Measurements from ENCODE around the gene GNA14. TPM values are rescaled to one million over a fixed set of nuclear protein-coding genes. Genes with fewer than 3 reads are reported as not detected.

GNA14 gene
- polyA plus RNA-seq, 1 donor from 2014 or later, result 0.40 TPM

DNA sequence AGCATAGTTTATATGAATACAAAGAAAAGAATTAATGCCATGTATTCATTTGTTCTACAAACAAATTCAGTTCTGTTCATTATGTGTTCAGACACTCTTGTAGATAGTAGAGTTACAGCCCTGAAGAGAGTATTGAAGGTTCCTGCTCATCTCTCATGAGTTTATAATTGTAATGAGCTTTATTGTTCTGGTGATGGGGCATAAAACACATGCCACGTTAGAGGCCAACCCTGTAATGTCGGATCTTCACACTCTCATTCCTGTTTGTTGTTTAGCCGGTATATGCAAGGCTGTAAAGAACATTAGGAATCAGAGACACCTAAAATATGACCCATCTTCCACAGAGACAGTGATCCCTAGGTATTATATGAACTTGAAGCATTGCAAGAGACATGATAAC is 256.3 kb downstream of the GNA14 start:
- Histone ChIP-seq H2AFZ (ENCODE audit: low read depth, low read length) (no peak overlapping the region), H3K4me3 (ENCODE audit: low read length) (no peak overlapping the region)
- TF ChIP-seq POLR2AphosphoS5 (IDR thresholded peaks at IDR 0.05) (no peak), RAD21 (conservative IDR thresholded peaks at IDR 0.05) (no peak), TAF1 (IDR thresholded peaks at IDR 0.05; ENCODE audit: low read depth) (no peak), SMC3 (conservative IDR thresholded peaks at IDR 0.05; ENCODE audit: poor library complexity) (no peak), MXI1 (conservative IDR thresholded peaks at IDR 0.05; ENCODE audit: poor library complexity, severe bottlenecking) (no peak), EZH2 (IDR thresholded peaks at IDR 0.05; ENCODE audit: borderline replicate concordance, insufficient read depth, low read length, poor library complexity, severe bottlenecking) (no peak), EP300 (conservative IDR thresholded peaks at IDR 0.05; ENCODE audit: poor library complexity, severe bottlenecking) (no peak)
- TF ChIP-seq, protein P1, sequence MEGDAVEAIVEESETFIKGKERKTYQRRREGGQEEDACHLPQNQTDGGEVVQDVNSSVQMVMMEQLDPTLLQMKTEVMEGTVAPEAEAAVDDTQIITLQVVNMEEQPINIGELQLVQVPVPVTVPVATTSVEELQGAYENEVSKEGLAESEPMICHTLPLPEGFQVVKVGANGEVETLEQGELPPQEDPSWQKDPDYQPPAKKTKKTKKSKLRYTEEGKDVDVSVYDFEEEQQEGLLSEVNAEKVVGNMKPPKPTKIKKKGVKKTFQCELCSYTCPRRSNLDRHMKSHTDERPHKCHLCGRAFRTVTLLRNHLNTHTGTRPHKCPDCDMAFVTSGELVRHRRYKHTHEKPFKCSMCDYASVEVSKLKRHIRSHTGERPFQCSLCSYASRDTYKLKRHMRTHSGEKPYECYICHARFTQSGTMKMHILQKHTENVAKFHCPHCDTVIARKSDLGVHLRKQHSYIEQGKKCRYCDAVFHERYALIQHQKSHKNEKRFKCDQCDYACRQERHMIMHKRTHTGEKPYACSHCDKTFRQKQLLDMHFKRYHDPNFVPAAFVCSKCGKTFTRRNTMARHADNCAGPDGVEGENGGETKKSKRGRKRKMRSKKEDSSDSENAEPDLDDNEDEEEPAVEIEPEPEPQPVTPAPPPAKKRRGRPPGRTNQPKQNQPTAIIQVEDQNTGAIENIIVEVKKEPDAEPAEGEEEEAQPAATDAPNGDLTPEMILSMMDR (IDR thresholded peaks at IDR 0.05; ENCODE audit: poor library complexity, severe bottlenecking), result no peak
- TF ChIP-seq, protein P2, sequence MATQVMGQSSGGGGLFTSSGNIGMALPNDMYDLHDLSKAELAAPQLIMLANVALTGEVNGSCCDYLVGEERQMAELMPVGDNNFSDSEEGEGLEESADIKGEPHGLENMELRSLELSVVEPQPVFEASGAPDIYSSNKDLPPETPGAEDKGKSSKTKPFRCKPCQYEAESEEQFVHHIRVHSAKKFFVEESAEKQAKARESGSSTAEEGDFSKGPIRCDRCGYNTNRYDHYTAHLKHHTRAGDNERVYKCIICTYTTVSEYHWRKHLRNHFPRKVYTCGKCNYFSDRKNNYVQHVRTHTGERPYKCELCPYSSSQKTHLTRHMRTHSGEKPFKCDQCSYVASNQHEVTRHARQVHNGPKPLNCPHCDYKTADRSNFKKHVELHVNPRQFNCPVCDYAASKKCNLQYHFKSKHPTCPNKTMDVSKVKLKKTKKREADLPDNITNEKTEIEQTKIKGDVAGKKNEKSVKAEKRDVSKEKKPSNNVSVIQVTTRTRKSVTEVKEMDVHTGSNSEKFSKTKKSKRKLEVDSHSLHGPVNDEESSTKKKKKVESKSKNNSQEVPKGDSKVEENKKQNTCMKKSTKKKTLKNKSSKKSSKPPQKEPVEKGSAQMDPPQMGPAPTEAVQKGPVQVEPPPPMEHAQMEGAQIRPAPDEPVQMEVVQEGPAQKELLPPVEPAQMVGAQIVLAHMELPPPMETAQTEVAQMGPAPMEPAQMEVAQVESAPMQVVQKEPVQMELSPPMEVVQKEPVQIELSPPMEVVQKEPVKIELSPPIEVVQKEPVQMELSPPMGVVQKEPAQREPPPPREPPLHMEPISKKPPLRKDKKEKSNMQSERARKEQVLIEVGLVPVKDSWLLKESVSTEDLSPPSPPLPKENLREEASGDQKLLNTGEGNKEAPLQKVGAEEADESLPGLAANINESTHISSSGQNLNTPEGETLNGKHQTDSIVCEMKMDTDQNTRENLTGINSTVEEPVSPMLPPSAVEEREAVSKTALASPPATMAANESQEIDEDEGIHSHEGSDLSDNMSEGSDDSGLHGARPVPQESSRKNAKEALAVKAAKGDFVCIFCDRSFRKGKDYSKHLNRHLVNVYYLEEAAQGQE (IDR thresholded peaks at IDR 0.05; ENCODE audit: borderline replicate concordance), result no peak

DNA sequence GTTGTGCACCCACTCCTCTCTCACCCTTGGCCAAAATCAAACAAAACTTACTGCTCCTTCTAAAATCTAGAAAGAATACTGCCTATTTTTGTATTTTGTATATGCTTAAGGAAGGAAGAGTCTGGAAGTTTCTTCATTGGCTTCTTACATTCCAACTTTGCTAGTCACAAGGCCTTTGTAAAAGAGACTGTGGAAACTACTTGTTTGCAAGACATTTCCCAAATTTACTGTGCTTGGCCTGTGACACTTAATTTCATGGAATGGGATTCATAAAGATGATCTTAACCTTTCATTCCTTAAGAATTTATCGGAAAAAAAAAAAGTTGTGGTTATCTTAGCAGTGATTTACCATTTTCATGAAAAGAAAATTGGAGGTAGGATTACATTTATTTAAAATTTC is 261.9 kb downstream of the GNA14 start:
- Histone ChIP-seq H3F3A (ENCODE audit: insufficient read depth, low read length, poor library complexity, severe bottlenecking) (no peaks in the 10 kb centered on the region), H3K36me3 (ENCODE audit: insufficient read depth, low read length) (no peaks in the 10 kb centered on the region), H3K4me2 (ENCODE audit: low read length) (no peak overlapping the region), H3K9ac (ENCODE audit: low read length) (no peak overlapping the region), H2AFZ (ENCODE audit: low read depth, low read length) (no peak overlapping the region), H4K20me1 (ENCODE audit: insufficient read depth) (no peaks in the 10 kb centered on the region), H3K79me2 (replicated peaks; ENCODE audit: insufficient read depth, low read length) (no peaks in the 10 kb centered on the region), H3K9me3 (ENCODE audit: low read length) (no peaks in the 10 kb centered on the region), H3K9me2 (ENCODE audit: insufficient read depth, low read length) (no peaks in the 10 kb centered on the region), H3K4me3 (ENCODE audit: low read length) (no peak overlapping the region), H3K27ac (ENCODE audit: low read length) (no peak overlapping the region), H3K27me3 (ENCODE audit: insufficient read depth, low read depth, low read length) (no peaks in the 10 kb centered on the region)
- no peak for TF ChIP-seq EP300 (conservative IDR thresholded peaks at IDR 0.05; ENCODE audit: poor library complexity, severe bottlenecking)
- no peak for TF ChIP-seq RAD21 (conservative IDR thresholded peaks at IDR 0.05)
- TF ChIP-seq MXI1 (conservative IDR thresholded peaks at IDR 0.05; ENCODE audit: poor library complexity, severe bottlenecking), result no peak
- TF ChIP-seq, protein P1 (IDR thresholded peaks at IDR 0.05; ENCODE audit: poor library complexity, severe bottlenecking), result no peak
- TF ChIP-seq TAF1 (IDR thresholded peaks at IDR 0.05; ENCODE audit: low read depth), result no peak
- no peak for TF ChIP-seq EZH2 (IDR thresholded peaks at IDR 0.05; ENCODE audit: borderline replicate concordance, insufficient read depth, low read length, poor library complexity, severe bottlenecking)

More for the DNA sequence above, 256.3 kb downstream of the GNA14 start:
- Histone ChIP-seq H3K4me2 (ENCODE audit: low read length) (no peak overlapping the region), H3K36me3 (ENCODE audit: insufficient read depth, low read length) (no peaks in the 10 kb centered on the region), H3K79me2 (replicated peaks; ENCODE audit: insufficient read depth, low read length) (no peaks in the 10 kb centered on the region), H3F3A (ENCODE audit: insufficient read depth, low read length, poor library complexity, severe bottlenecking) (no peaks in the 10 kb centered on the region), H3K27me3 (ENCODE audit: insufficient read depth, low read depth, low read length) (no peaks in the 10 kb centered on the region), H3K9me3 (ENCODE audit: low read length) (no peaks in the 10 kb centered on the region), H3K9ac (ENCODE audit: low read length) (no peak overlapping the region), H3K9me2 (ENCODE audit: insufficient read depth, low read length) (no peaks in the 10 kb centered on the region), H4K20me1 (ENCODE audit: insufficient read depth) (no peaks in the 10 kb centered on the region), H3K27ac (ENCODE audit: low read length) (no peak overlapping the region)
